AG04449 (cell line): ENCODE data around the gene NAV1.
"Not testable (repeated sequence)": the region's sequence is repeated elsewhere in the genome, so short reads cannot be mapped to it uniquely, and the experiment has no call there.

Source experiments
- CTCF ChIA-PET: fragments of 350-600 bp; formaldehyde crosslinking; extraction: SDS; loops from one replicate; lab custom pipeline; 2021; ENCODE audit warnings: antibody characterized with exemption; lab: Yijun Ruan, JAX
- POLR2A ChIA-PET: fragments of 400-600, 350-600 bp; formaldehyde crosslinking; extraction: SDS; loops from one replicate; lab custom pipeline; 2020; ENCODE audit warnings: antibody characterized with exemption, inconsistent platforms; lab: Yijun Ruan, JAX
- DNase-seq: peaks from one replicate; pipeline ENCODE4 v3.0.0-alpha.2; 2010; ENCODE audit warnings: low read depth, low spot score
- H3K4me3 ChIP-seq: 2 replicates; pipeline ENCODE4 v1.5.1; 2011; ENCODE audit warnings: low read depth, mild to moderate bottlenecking, control low read depth, low read length
- CTCF ChIP-seq: IDR thresholded peaks from one replicate; pipeline ENCODE4 v1.5.1; 2011; ENCODE audit warnings: mild to moderate bottlenecking, moderate library complexity, low read length, control low read depth, inconsistent platforms; ENCODE audit not compliant: insufficient read depth; ENCODE audit errors: missing control alignments

Gene NAV1

GRCh38 chr1:201543871-201544642 lies 5.1 kb downstream of the NAV1 start:
- no peak for TF ChIP-seq CTCF
- no peak for DNase-seq
- ChIA-PET CTCF (interaction anchor here (1.0 to 3.4 kb wide), 8 partner anchors 9 to 165 kb away, joined by 3 to 15 read pairs (median 4); no protein-coding TSS in a partner anchor), POLR2A (interaction anchor here (0.6 kb wide), 1 partner anchor 1137 kb away, joined by 4 read pairs; no protein-coding TSS in a partner anchor)
- H3K4me3 ChIP-seq = no peak overlapping the region

DNA sequence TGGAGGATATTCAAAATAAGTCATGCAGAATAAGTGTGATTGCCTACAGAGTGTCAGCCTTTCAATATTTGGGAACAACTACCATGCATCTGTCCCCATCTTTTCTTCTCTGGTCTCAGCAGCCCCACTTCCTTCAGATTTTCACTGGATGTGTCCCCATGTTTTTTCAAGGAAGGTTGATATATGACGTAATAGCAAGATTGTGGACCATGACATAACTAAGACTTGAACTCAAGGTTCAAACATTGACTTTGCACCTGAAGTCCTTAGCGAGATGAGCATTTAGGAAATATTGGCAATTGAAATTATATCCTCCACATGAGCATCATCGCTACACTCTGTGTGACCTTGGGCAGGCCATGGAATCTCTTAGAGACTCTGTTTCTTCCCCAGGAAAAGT lies 5.8 kb downstream of the NAV1 start:
- no peak for DNase-seq
- CTCF ChIA-PET = interaction anchor here (0.6 to 3.4 kb wide), 9 partner anchors 9 to 165 kb away, joined by 3 to 15 read pairs (median 3); no protein-coding TSS in a partner anchor

DNA sequence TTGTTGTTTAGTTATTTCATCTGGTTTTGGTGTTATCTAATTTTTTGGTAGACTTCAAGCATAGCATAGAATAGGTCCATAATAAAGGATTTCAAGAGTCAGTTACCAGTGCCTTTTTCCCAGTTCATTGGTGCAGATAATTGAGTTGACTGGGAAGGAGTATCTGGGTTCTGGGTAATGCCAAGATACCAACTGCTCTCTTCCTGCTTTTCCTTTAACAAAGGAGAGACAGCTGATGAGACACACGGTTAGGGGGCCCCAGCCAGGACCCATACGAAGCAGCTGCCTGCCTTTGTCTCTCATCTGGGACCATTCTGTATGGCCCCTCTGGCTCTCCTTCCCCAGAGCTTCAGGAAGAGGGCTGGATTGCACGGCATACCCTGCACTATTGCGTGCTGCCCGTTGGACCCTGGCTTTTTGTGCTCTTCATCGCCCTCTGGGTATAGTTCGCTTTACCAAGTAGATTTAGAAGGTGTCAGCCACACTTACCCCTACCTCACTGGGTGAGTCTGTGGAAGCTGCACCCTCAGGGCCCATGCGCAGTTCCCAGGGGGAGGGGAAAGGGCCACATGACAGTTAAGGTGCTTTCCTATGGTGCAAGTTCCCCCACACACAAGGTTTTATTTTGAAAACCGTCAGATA lies 7.0 kb downstream of the NAV1 start:
- ChIA-PET CTCF (interaction anchor here (1.3 to 3.8 kb wide), 7 partner anchors 10 to 266 kb away, joined by 3 to 17 read pairs (median 8); no protein-coding TSS in a partner anchor), POLR2A (no interaction called here)
- no peak for TF ChIP-seq CTCF
- no peak for DNase-seq
- no peak overlapping the region for H3K4me3 ChIP-seq

More for the DNA sequence above, 5.8 kb downstream of the NAV1 start:
- no peak overlapping the region for H3K4me3 ChIP-seq
- TF ChIP-seq CTCF = no peak
- POLR2A ChIA-PET = no interaction called here

- DNase-seq, H3K4me3 ChIP-seq, POLR2A ChIA-PET: not testable (repeated sequence)
- CTCF ChIA-PET = interaction anchor here (2.8 to 3.9 kb wide), 2 partner anchors 11 to 19 kb away, joined by 22 to 23 read pairs; no protein-coding TSS in a partner anchor
These were observed 10.6 kb downstream of the NAV1 start for GRCh38 chr1:201549522-201549921.

GRCh38 chr1:201551096-201551495 lies 12.2 kb downstream of the NAV1 start:
- CTCF ChIA-PET = interaction anchor here (0.9 to 3.9 kb wide), 12 partner anchors 9 to 245 kb away, joined by 3 to 23 read pairs (median 5); no protein-coding TSS in a partner anchor
- TF ChIP-seq CTCF = no peak
- H3K4me3 ChIP-seq = no peak overlapping the region
- no peak for DNase-seq
- POLR2A ChIA-PET = interaction anchor here (0.7 to 2.0 kb wide), 10 partner anchors 8 to 164 kb away, joined by 3 to 8 read pairs (median 4); partner anchors contain the start of gene NAV1

- CTCF ChIA-PET = interaction anchor here (0.8 to 3.9 kb wide), 12 partner anchors 8 to 244 kb away, joined by 3 to 23 read pairs (median 5); no protein-coding TSS in a partner anchor
- H3K4me3 ChIP-seq = no peak overlapping the region
- POLR2A ChIA-PET = interaction anchor here (0.5 to 2.0 kb wide), 11 partner anchors 9 to 163 kb away, joined by 3 to 8 read pairs (median 4); partner anchors contain the start of gene NAV1
- TF ChIP-seq CTCF = no peak
- no peak for DNase-seq
These were observed 13.2 kb downstream of the NAV1 start for GRCh38 chr1:201551877-201552731.
